ENCODE data around the gene TENM3. TPM values are rescaled to one million over a fixed set of nuclear protein-coding genes. Genes with fewer than 3 reads are reported as not detected.

TENM3 gene
- total RNA-seq, 2 experiments from 2014 or later, result not detected

GRCh38 chr4:182716192-182716591 lies 473.0 kb downstream of the TENM3 start:
- H3K4me3 Mint-ChIP-seq, result no peak overlapping the region
- no peaks in the 10 kb centered on the region for H3K36me3 Mint-ChIP-seq
- POLR2A ChIA-PET, result no interaction called here
- peaks cover 2% of the 10 kb centered on the region for H3K27me3 Mint-ChIP-seq
- H3K4me1 Mint-ChIP-seq, result no peaks in the 10 kb centered on the region
- no peak for ATAC-seq (ENCODE audit: low read depth)
- H3K9me3 Mint-ChIP-seq, result no peaks in the 10 kb centered on the region
- H3K27ac Mint-ChIP-seq, result no peak overlapping the region
- DNase-seq, result no peak

GRCh38 chr4:182717788-182718583 lies 474.8 kb downstream of the TENM3 start:
- POLR2A ChIA-PET, result no interaction called here
- no peak overlapping the region for H3K27ac Mint-ChIP-seq
- DNase-seq (no peak), ATAC-seq (ENCODE audit: low read depth) (no peak)
- H3K4me1 Mint-ChIP-seq, result no peaks in the 10 kb centered on the region
- H3K4me3 Mint-ChIP-seq, result no peak overlapping the region
- no peaks in the 10 kb centered on the region for H3K9me3 Mint-ChIP-seq
- peaks cover 2% of the 10 kb centered on the region for H3K27me3 Mint-ChIP-seq
- H3K36me3 Mint-ChIP-seq, result no peaks in the 10 kb centered on the region

DNA sequence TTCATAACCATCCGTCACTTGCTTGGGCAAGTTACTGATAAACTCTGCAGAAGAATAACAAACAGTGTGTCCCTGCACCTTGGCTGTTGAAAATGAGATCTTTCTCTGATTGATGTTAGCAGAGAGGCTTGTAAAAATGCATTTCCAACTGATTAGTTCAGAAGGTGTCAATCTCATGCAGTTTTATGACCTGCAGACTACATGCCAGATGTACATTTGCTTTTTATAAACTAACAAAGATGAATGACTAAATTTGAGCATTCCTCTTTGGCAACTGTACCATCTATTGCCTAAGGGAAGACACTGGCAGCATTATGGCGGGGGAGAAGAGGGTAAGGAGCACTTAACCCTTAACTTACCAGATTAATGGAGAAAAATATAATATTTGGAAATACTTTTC lies 481.2 kb downstream of the TENM3 start:
- no peaks in the 10 kb centered on the region for H3K36me3 Mint-ChIP-seq
- H3K4me3 Mint-ChIP-seq, result no peak overlapping the region
- no peaks in the 10 kb centered on the region for H3K9me3 Mint-ChIP-seq
- ATAC-seq (ENCODE audit: low read depth), result no peak
- no peak for DNase-seq
- H3K27ac Mint-ChIP-seq, result no peak overlapping the region
- no peaks in the 10 kb centered on the region for H3K4me1 Mint-ChIP-seq
- H3K27me3 Mint-ChIP-seq, result no peaks in the 10 kb centered on the region
- POLR2A ChIA-PET, result no interaction called here

- DNase-seq (no peak), ATAC-seq (ENCODE audit: low read depth) (no peak)
- Mint-ChIP-seq H3K27me3 (no peaks in the 10 kb centered on the region), H3K4me1 (no peaks in the 10 kb centered on the region), H3K9me3 (no peaks in the 10 kb centered on the region), H3K27ac (no peak overlapping the region), H3K4me3 (no peak overlapping the region), H3K36me3 (no peaks in the 10 kb centered on the region)
- POLR2A ChIA-PET, result no interaction called here
Observed at GRCh38 chr4:182729516-182729915, 486.3 kb downstream of the TENM3 start.

DNA sequence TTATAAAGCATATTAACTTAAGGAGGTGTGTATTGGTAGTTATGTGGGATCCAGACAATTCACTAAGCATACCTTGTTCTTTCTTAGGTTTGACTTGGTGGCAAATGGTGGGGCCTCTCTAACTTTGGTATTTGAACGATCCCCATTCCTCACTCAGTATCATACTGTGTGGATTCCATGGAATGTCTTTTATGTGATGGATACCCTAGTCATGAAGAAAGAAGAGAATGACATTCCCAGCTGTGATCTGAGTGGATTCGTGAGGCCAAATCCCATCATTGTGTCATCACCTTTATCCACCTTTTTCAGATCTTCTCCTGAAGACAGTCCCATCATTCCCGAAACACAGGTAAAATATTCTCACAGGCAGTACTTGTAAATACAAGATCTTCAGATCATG lies 487.6 kb downstream of the TENM3 start:
- POLR2A ChIA-PET, result no interaction called here
- Mint-ChIP-seq H3K27ac (no peak overlapping the region), H3K27me3 (no peaks in the 10 kb centered on the region), H3K9me3 (no peaks in the 10 kb centered on the region), H3K4me1 (no peaks in the 10 kb centered on the region), H3K36me3 (no peaks in the 10 kb centered on the region), H3K4me3 (no peak overlapping the region)
- DNase-seq (no peak), ATAC-seq (ENCODE audit: low read depth) (no peak)

DNA sequence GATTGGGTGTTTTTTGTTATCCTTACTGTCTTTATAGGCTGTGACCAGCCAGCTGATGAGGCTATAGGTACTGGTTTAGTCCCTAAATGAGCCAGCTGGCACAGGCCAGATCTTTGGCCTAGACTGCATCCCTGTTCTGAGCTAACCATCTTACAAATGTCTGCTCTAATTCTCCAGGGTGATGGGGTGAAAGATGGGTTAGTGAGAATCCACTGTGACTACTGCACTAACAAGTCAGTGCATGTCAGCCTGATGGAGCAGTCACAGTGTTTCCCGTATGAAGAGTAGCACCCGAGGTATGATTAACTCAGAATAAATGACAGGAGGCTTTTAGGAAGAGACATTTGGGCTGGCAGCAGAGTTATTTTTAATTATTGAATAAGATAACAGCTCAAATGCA lies 493.0 kb downstream of the TENM3 start:
- no peaks in the 10 kb centered on the region for H3K36me3 Mint-ChIP-seq
- H3K27me3 Mint-ChIP-seq, result no peaks in the 10 kb centered on the region
- H3K9me3 Mint-ChIP-seq, result no peaks in the 10 kb centered on the region
- no peaks in the 10 kb centered on the region for H3K4me1 Mint-ChIP-seq
- H3K4me3 Mint-ChIP-seq, result no peak overlapping the region
- DNase-seq (no peak), ATAC-seq (ENCODE audit: low read depth) (no peak)
- POLR2A ChIA-PET, result no interaction called here
- H3K27ac Mint-ChIP-seq, result no peak overlapping the region

DNA sequence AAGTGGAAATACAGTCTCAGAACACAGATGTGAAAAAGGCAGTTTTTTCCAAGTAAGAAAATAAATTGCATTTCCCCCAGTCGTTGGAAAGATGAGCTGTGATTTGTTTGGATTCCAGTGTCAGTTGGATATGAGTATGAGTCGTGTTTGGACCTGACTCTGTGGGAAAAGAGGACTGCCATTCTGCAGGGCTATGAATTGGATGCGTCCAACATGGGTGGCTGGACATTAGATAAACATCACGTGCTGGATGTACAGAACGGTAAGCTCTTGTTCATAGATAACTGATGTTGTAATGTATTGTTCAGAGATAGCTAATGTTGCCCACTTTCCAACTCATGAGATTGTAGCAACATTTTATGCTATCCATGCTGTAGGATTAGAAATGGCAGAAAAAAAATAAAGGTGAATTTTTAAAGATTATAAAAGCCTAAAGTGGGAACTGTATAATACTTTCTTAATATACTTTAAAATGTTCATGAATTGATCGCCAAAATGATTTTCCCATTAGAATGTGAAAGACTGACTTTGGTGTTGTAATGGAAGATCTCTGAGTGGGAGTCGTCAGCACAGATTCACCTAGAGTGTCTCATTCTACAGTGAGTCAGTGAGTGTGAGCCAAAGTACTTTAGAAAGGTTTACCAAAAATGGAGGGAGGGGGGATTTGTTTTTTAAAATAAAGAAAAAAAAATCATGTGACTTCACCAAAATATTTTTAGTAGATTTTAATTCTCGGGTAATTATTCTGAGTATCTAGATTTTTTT lies 495.3 kb downstream of the TENM3 start:
- no peaks in the 10 kb centered on the region for H3K4me1 Mint-ChIP-seq
- POLR2A ChIA-PET, result no interaction called here

DNA sequence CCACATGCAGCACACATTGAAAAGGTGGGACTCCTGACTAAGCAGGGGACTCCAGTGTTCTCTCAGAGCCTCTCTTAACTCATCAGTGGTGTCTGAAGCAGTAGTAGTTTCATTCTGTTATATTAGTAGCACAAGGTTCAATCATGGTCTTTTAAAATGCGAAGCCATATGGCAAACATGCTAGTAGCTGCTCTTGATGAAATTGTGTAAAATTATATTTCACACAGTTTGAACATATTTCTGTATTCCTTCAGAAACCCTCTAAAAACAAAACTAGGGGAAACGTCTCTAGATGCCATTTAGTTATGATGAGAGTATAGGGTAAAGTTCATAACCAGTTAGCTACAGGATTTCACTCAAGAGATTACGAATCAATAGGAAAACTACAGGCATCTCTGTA lies 497.1 kb downstream of the TENM3 start:
- H3K9me3 Mint-ChIP-seq, result no peaks in the 10 kb centered on the region
- ATAC-seq (ENCODE audit: low read depth) (no peak), DNase-seq (no peak)
- H3K4me3 Mint-ChIP-seq, result no peak overlapping the region
- H3K36me3 Mint-ChIP-seq, result no peaks in the 10 kb centered on the region
- H3K4me1 Mint-ChIP-seq, result no peaks in the 10 kb centered on the region
- no peaks in the 10 kb centered on the region for H3K27me3 Mint-ChIP-seq
- H3K27ac Mint-ChIP-seq, result no peak overlapping the region
- POLR2A ChIA-PET, result no interaction called here

More for the DNA sequence above, 495.3 kb downstream of the TENM3 start:
- Mint-ChIP-seq H3K4me3 (no peak overlapping the region), H3K27ac (no peak overlapping the region), H3K9me3 (no peaks in the 10 kb centered on the region), H3K27me3 (no peaks in the 10 kb centered on the region), H3K36me3 (no peaks in the 10 kb centered on the region)
- ATAC-seq (ENCODE audit: low read depth) (no peak), DNase-seq (no peak)

DNA sequence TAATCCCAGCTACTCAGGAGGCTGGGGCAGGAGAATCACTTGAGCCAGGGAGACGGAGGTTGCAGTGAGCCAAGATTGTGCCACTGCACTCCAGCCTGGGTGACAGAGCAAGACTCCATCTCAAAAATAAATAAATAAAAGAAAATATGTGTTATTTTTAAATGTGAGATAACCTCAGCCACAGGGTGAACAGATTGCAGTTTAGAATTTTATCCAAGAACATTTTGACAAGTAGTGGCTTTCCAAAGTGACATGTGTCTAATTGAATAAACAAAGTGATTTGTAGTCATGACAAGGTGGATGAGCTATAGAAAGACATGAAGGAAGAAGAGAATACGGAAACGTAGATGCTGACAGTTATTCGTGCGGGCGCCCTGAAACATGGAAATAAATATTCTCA lies 497.9 kb downstream of the TENM3 start:
- no peaks in the 10 kb centered on the region for H3K27me3 Mint-ChIP-seq
- no peak overlapping the region for H3K27ac Mint-ChIP-seq
- H3K36me3 Mint-ChIP-seq, result no peaks in the 10 kb centered on the region
- no peak for ATAC-seq (ENCODE audit: low read depth)
- H3K4me1 Mint-ChIP-seq, result no peaks in the 10 kb centered on the region
- POLR2A ChIA-PET, result no interaction called here
- H3K4me3 Mint-ChIP-seq, result no peak overlapping the region
- DNase-seq, result no peak
- no peaks in the 10 kb centered on the region for H3K9me3 Mint-ChIP-seq

GRCh38 chr4:182741914-182742313 lies 498.7 kb downstream of the TENM3 start:
- no peaks in the 10 kb centered on the region for H3K27me3 Mint-ChIP-seq
- no peaks in the 10 kb centered on the region for H3K4me1 Mint-ChIP-seq
- H3K36me3 Mint-ChIP-seq, result no peaks in the 10 kb centered on the region
- ATAC-seq (ENCODE audit: low read depth), result no peak
- no peak for DNase-seq
- no peak overlapping the region for H3K27ac Mint-ChIP-seq
- no peak overlapping the region for H3K4me3 Mint-ChIP-seq
- POLR2A ChIA-PET, result no interaction called here
- H3K9me3 Mint-ChIP-seq, result no peaks in the 10 kb centered on the region

GRCh38 chr4:182743815-182744214 lies 500.6 kb downstream of the TENM3 start:
- no peaks in the 10 kb centered on the region for H3K9me3 Mint-ChIP-seq
- POLR2A ChIA-PET, result no interaction called here
- H3K27ac Mint-ChIP-seq, result no peak overlapping the region
- H3K4me1 Mint-ChIP-seq, result no peaks in the 10 kb centered on the region
- H3K27me3 Mint-ChIP-seq, result no peaks in the 10 kb centered on the region
- no peak overlapping the region for H3K4me3 Mint-ChIP-seq
- no peaks in the 10 kb centered on the region for H3K36me3 Mint-ChIP-seq
- ATAC-seq (ENCODE audit: low read depth), result no peak
- DNase-seq, result no peak

GRCh38 chr4:182745237-182745636 lies 502.0 kb downstream of the TENM3 start:
- Mint-ChIP-seq H3K27ac (no peak overlapping the region), H3K4me1 (no peaks in the 10 kb centered on the region), H3K4me3 (no peak overlapping the region), H3K36me3 (no peaks in the 10 kb centered on the region), H3K9me3 (no peaks in the 10 kb centered on the region), H3K27me3 (no peaks in the 10 kb centered on the region)
- DNase-seq (no peak), ATAC-seq (ENCODE audit: low read depth) (no peak)
- POLR2A ChIA-PET, result interaction anchor here (0.6 kb wide), 1 partner anchor 1150 kb away, joined by 3 read pairs; no protein-coding TSS in a partner anchor

DNA sequence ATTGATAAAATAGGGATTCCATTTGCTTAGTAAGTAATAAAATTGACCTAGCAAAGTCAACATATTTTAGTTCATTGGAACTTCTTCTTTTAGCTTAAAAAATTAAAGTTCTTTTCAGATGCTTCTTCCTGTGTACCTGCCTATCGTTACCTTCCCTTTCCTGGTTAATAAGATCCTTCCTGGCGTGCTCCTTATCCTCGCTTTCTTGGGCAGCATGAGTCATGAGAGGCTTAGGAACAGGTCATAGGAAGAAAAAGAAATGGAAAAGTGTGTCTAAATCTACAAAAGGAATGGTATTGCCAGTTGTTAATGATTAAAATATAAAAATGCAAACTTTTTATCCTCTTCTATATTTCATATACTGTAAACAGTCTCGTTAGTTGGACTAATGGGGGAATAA lies 503.7 kb downstream of the TENM3 start:
- H3K4me3 Mint-ChIP-seq, result no peak overlapping the region
- ATAC-seq (ENCODE audit: low read depth) (no peak), DNase-seq (no peak)
- no peaks in the 10 kb centered on the region for H3K4me1 Mint-ChIP-seq
- H3K9me3 Mint-ChIP-seq, result no peaks in the 10 kb centered on the region
- POLR2A ChIA-PET, result no interaction called here
- H3K36me3 Mint-ChIP-seq, result no peaks in the 10 kb centered on the region
- no peak overlapping the region for H3K27ac Mint-ChIP-seq
- H3K27me3 Mint-ChIP-seq, result no peaks in the 10 kb centered on the region

DNA sequence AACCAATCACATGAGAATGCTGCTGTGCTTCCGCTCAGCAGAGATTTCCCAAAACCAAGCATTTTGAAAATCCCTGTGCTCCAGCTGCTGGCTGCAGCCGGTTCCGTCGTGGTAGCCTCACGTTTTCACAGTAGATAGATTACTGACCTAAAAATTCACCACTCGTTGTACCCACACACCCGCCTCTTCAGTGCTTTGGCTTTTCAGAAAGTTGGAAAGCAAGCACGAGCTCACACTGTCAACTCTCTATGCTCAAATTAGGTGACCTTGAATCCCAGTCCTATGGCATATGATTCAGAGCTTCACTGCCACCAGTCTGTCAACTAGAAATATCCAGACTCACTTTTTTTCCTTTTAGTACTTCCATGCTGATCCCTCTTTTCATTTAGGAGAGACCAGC lies 505.1 kb downstream of the TENM3 start:
- DNase-seq (no peak), ATAC-seq (ENCODE audit: low read depth) (no peak)
- no peaks in the 10 kb centered on the region for H3K36me3 Mint-ChIP-seq
- H3K27ac Mint-ChIP-seq, result no peak overlapping the region
- H3K9me3 Mint-ChIP-seq, result no peaks in the 10 kb centered on the region
- no peak overlapping the region for H3K4me3 Mint-ChIP-seq
- POLR2A ChIA-PET, result no interaction called here
- H3K27me3 Mint-ChIP-seq, result no peaks in the 10 kb centered on the region
- no peaks in the 10 kb centered on the region for H3K4me1 Mint-ChIP-seq

All from activated naive CD8-positive, alpha-beta T cell treated with anti-CD3 and anti-CD28 coated beads, Interleukin-2, amount 10 ng/mL, durations not matched to agents 7 days and 5 days (primary cell).